SK-N-MC (cell line): Measurements from ENCODE around the gene HMCES.
A peak's percentile ranks its signal among the peaks of the same experiment; 100 is the strongest.

Experiments
- DNase-seq: peaks from one replicate; pipeline ENCODE4 v3.0.0-alpha.2; 2011; ENCODE audit warnings: low read depth, low spot score
- H3K27ac ChIP-seq: fragments of 200-600 bp; sonication (generic); 2 replicates; pipeline ENCODE4 v1.5.1; 2016; ENCODE audit warnings: mixed run types
- H3K36me3 ChIP-seq: fragments of 200-600 bp; sonication (generic); 2 replicates; pipeline ENCODE4 v1.6.1; 2017; ENCODE audit warnings: antibody characterized with exemption, low read length, mixed read lengths; ENCODE audit not compliant: insufficient read depth
- H3K4me3 ChIP-seq: fragments of 200-600 bp; sonication (generic); 2 replicates; pipeline ENCODE4 v1.5.1; 2016
- H3K9ac ChIP-seq: fragments of 200-600 bp; sonication (generic); 2 replicates; pipeline ENCODE4 v1.8.0; 2017; ENCODE audit warnings: mixed run types, mixed read lengths; ENCODE audit not compliant: insufficient read length
- H3K9me3 ChIP-seq: fragments of 200-600 bp; sonication (generic); 2 replicates; pipeline ENCODE4 v1.6.1; 2017; ENCODE audit warnings: low read depth, mild to moderate bottlenecking, antibody characterized with exemption, low read length, moderate library complexity, mixed read lengths
- EZH2 ChIP-seq: fragments of 200-600 bp; sonication (generic); IDR thresholded peaks from one replicate; pipeline ENCODE4 v1.6.1; 2017; ENCODE audit warnings: antibody characterized with exemption
- FOXP2 ChIP-seq: optimal IDR thresholded peaks from 2 replicates; pipeline ENCODE3; 2011; ENCODE audit warnings: mild to moderate bottlenecking, moderate library complexity; ENCODE audit not compliant: insufficient read depth; ENCODE audit errors: extremely low read length, control extremely low read depth
- POLR2AphosphoS5 ChIP-seq: IDR thresholded peaks from 2 replicates; pipeline ENCODE4 v1.6.1; 2012; ENCODE audit warnings: mild to moderate bottlenecking, low read depth, low read length, borderline replicate concordance

The HMCES gene

DNA sequence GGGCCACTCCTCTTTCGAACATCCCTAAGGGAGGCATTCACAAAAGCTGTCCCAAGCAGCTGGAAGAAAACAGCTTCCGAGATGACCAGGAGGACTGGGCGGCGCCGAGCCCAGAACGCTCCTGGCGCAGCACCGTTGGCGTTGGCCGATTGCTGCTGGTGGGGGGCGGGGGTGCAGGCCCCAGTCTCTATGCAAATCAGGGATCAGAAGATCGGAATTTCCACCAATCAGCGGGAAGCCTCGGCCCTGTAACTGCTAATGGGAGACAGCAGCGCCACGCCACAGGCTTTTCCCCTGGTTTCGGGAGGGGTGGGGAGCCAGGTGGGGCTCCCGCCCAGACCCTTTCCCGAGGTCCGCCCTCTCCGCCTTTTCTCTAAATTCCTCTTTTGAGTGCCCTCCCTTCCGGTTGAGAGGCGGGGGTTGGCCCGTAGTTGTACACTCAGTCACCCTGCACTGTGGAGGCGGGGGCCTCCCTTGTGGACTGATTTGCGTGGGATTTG lies 27.0 kb downstream of the HMCES start:
- no peak for DNase-seq
- Histone ChIP-seq H3K4me3 (no peak overlapping the region), H3K36me3 (peaks cover 29% of the 10 kb centered on the region), H3K9ac (no peak overlapping the region), H3K27ac (no peak overlapping the region), H3K9me3 (no peaks in the 10 kb centered on the region)
- no peak for TF ChIP-seq POLR2AphosphoS5
- TF ChIP-seq FOXP2 = no peak
- TF ChIP-seq EZH2 = no peak

DNA sequence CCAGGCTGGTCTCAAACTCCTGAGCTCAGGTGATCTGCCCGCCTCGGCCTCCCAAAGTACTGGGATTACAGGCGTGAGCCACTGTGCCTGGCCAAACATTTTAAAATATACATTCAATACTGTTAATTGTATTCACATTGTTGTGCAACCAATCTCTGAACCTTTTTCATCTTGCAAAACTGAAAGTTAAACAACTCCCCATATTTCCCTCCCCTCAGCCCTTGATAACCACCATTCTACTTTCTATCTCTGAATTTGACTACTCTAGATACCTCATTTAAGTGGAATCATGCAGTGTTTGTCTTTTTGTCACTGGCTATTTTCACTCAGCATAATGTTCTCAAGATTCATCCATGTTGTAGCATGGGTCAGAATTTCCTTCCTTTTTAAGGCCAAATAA lies 30.0 kb downstream of the HMCES start:
- H3K4me3 ChIP-seq = no peak overlapping the region
- H3K27ac ChIP-seq = no peak overlapping the region
- TF ChIP-seq POLR2AphosphoS5 = no peak
- no peak for TF ChIP-seq EZH2
- no peak for TF ChIP-seq FOXP2
- H3K36me3 ChIP-seq = peaks cover 17% of the 10 kb centered on the region; the same call in 1 of the 2 replicates
- no peak overlapping the region for H3K9ac ChIP-seq
- no peaks in the 10 kb centered on the region for H3K9me3 ChIP-seq
- DNase-seq = no peak

DNA sequence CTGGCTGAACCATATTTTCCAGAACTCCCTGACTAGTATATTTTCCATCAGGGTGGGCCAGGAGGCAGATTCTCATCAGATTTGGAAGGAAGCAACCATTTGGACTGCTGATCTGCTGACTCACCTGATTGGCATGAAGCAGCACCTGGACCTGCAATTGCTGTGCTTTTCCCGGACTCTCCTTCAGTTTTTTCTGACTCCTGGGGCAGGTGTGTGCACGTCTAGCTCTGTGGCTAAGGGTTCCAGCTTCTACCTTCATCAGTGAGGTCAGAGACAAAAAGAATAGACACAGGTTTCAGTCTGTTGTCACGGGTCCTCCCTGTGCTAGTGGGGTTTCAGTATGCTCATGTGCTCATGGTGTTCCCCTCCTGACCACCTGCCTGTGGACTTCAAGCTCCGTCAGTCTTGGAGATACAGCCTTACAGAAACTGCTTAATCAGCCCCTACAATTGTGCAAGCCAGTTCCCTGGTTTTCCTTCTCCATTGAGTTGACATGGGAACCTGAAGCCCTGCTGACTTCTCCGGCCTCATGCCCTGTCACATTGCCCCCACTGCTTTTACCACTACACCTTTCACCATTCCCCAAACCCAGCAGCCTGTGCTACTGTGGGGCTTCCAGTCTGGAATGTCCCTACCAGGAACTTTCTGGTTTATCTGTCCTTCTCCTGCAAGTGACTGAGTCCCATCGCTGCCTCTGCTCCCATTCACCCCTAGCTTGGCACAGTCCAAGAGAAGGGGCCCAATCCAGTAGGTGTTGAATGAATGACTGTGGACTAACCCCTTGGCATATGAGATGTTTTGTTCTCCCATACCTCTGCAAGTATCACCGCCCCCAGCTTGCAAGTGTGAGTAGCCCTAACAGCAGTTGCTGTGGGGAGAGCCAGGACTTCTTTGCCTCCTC lies 31.7 kb downstream of the HMCES start:
- Histone ChIP-seq H3K9ac (no peak overlapping the region), H3K27ac (no peak overlapping the region), H3K9me3 (no peaks in the 10 kb centered on the region), H3K4me3 (no peak overlapping the region), H3K36me3 (peaks cover 5% of the 10 kb centered on the region; the same call in 1 of the 2 replicates)
- no peak for TF ChIP-seq POLR2AphosphoS5
- TF ChIP-seq FOXP2 = no peak
- no peak for TF ChIP-seq EZH2
- no peak for DNase-seq

DNA sequence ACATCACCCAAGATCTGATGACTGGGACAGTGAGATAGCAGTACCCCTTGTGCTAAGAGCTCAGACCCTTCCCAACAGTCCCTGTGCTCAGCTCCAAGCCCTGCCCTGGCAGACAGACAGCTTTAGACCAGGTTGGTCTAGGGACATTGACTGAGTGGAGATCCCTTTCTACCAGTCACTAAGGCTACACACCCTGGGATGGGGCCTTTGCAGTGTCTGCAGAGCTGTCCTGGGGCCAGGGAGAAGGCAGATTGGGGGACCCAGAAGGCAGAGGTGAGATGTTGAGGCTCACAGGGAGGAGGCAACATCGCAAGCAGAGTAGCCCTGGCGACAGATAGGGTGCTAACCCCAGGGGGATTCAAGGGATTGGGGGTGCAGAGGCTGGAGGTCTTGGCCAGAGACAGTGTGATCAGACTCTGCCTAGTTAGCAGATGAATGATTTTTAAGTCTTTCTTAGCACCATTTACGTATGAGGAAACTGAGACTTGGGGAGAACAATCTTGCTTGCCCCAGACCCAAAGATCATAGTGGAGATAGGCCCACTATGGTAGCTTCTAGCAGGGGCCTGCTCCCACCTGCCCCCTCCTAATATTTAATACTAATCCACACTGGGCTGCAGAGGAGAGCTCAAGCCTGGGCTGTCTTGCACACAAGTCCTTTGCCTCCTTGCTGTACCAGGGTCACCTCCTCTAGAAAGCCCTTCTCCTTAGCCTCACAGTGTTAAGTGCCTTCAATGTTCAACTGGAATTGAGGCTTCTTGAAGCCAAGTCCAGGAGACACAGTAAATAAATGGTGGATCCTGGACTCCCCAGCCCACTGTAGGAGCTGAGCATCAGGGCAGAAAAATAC lies 32.6 kb downstream of the HMCES start:
- no peak for DNase-seq
- Histone ChIP-seq H3K36me3 (no peaks in the 10 kb centered on the region), H3K9ac (no peak overlapping the region), H3K9me3 (no peaks in the 10 kb centered on the region), H3K27ac (no peak overlapping the region), H3K4me3 (no peak overlapping the region)
- TF ChIP-seq POLR2AphosphoS5 (no peak), FOXP2 (no peak), EZH2 (no peak)

DNA sequence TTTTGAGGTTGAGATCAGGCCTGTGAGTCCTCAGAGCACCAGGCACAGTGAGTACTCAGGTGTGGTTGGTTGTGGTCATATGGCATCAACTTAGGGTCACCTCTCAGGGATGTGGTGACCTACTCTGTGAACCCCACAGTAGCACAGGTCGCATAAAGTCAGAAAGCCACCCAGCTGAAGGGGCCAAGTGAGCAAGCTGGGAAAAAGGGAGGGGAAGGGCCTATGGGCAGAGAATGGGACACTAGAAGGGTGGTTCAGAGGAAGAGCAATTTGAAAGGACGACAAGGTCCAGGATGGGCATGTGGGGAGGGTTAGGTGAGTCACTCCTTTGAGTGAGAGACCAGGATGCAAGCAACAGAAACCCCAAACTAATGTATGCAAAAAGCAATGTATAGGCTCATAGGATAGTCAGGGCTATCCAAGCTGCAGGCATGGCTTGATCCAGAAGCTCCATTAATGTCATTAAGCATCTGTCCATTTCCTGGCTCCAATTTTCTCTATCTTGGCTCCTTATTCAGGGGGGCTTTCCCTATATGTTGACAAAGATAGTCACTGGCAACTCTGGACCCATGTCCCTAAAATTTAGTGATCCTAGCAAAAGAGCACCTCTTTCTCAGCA lies 33.5 kb downstream of the HMCES start:
- DNase-seq = no peak
- H3K27ac ChIP-seq = no peak overlapping the region

DNA sequence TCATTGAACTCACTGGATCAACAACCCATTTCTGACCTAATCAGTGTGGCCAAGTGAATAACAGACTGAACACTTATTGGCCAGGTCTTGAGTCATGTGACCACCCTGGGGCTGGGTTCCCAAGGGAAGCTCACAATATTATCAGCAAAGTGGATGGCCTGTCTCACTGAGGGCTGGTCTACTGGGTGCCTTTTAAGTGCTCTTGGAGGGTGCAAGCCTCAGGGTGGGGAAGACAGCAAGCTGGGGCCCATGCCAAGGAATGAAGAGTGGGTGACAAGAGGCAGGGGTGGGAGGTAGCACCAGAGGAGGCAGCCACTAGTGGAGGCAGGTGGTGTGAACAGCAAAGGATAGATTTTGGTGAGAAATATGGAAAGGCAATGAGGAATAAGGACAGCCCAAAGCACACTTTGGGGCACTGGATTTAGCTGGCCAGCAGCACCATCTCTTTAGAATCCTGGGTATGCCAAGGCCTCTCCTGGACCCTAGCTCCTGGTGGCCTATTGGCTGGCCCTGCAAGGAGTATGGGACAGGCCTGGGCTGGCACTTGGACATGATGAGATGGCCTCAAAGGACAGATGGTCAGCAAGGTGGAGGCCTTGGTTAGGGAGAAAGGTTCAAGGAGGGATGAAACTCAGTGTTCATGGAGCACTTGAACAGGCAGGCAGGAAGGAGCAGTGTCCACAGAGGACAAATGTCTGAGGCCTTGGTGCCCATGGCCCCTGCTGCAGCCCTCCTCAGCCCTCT lies 34.2 kb downstream of the HMCES start:
- Histone ChIP-seq H3K4me3 (no peak overlapping the region), H3K27ac (no peak overlapping the region), H3K9me3 (no peaks in the 10 kb centered on the region), H3K9ac (no peak overlapping the region), H3K36me3 (no peaks in the 10 kb centered on the region)
- DNase-seq = no peak
- TF ChIP-seq FOXP2 = no peak

More for the DNA sequence above, 33.5 kb downstream of the HMCES start:
- Histone ChIP-seq H3K36me3 (no peaks in the 10 kb centered on the region), H3K9ac (no peak overlapping the region), H3K9me3 (no peaks in the 10 kb centered on the region), H3K4me3 (no peak overlapping the region)
- TF ChIP-seq POLR2AphosphoS5 = no peak
- no peak for TF ChIP-seq EZH2
- TF ChIP-seq FOXP2 = no peak

DNA sequence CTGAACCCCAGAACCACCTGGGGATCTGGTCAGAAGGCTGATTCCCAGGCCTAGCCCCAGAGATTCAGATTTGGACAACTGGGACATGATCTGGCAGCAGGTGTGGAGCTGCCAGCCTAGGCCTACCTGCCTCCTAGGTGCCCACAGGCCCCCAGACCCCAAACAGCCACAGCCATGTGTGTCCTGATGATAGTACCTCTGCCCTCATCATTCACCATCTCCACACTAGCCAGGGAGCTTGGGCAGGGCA lies 34.7 kb downstream of the HMCES start:
- Histone ChIP-seq H3K9ac (no peak overlapping the region), H3K9me3 (no peaks in the 10 kb centered on the region), H3K4me3 (no peak overlapping the region), H3K27ac (no peak overlapping the region), H3K36me3 (no peaks in the 10 kb centered on the region)
- TF ChIP-seq POLR2AphosphoS5 (no peak), EZH2 (no peak), FOXP2 (no peak)
- DNase-seq = no peak

DNA sequence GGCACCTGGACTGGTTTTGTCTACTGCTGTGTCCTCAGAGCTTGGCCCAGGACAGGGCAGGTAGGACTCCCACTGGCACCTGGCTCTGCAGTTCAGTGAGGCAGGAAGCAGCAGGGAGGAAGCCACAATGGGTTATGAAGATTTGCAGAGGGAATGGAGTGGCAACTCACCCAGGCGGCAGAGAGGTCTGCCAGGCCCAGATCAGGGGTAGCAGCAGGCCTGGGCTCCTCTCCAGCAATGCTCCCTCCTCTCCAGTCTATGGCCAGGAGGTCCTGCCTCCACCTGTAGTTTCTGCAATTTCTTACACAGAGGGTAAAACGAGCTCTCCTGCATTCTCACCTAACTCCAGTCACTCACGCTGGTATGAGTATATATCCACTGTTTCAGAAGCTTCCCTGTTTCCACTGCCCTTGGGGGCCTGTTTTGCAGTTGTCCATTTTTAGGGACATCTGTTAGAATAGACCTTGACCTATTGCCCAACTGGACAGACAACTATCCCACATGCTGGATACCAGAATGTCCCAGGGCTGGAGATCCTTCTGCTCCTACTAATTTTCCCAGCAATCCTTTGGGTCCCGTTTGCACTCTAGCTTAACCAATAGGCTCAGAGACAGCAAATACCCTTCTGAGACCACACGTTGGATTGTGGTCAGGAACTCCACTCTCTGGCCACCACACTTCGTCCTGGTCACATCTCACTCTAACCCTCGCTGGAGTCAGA lies 35.2 kb downstream of the HMCES start:
- H3K9ac ChIP-seq = peak overlapping the region; percentile 94
- no peaks in the 10 kb centered on the region for H3K9me3 ChIP-seq
- TF ChIP-seq POLR2AphosphoS5 (peak; percentile 23; the same call in 1 of the 2 replicates), FOXP2 (no peak)
- H3K36me3 ChIP-seq = no peaks in the 10 kb centered on the region
- no peak for DNase-seq
- H3K4me3 ChIP-seq = peak overlapping the region; percentile 91
- H3K27ac ChIP-seq = no peak overlapping the region
